OCI-LY1 (cell line): ENCODE data around the gene STAM.

ENCODE experiments used
- EZH2 ChIP-seq: fragments of 200-600 bp; sonication (generic), shearing (Covaris generic); IDR thresholded peaks from 2 replicates; pipeline ENCODE4 v1.8.0; 2017; ENCODE audit warnings: borderline replicate concordance, mixed run types, mild to moderate bottlenecking, antibody characterized with exemption, low read length, moderate library complexity, mixed read lengths
- TF ChIP-seq, protein P1 (sequence below): fragments of 200-600 bp; sonication (generic), shearing (Covaris generic); IDR thresholded peaks from 2 replicates; pipeline ENCODE4 v1.5.1; 2017; ENCODE audit warnings: mild to moderate bottlenecking, antibody characterized with exemption, low read length, moderate library complexity, mixed read lengths

DNA sequence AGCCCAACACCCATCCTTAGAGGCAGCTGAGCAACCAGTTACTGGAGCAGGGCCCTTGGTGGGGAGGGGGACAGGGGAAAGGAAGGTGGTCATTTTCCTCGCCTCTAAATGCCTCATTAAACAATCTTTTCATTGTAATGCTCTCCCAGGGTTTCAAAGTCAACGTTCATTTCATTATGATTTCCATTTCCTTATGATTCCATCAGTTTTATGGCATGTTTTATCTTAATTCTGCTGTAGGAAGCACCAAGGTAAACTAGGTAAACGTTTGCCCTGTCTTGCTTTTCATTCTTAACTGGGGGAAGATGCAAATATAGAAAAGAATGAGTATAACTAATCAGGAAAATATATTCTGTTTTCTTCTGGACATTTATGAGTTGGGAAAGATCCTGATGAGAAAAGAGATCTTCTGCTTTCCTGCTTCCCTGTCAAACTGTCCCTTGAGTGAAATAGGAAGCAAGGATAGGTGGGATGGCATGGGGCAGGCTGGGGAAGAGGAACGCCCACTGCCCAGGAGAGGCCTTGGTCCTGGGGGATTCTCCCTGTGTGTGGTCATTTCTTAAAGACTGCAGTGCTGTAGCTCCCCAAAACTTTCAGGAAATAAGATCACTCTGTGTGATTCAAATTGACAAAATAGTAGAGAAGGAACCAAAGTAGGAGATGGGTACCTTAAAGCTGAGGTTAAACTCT is 87.5 kb downstream of the STAM start:
- TF ChIP-seq, protein P1, sequence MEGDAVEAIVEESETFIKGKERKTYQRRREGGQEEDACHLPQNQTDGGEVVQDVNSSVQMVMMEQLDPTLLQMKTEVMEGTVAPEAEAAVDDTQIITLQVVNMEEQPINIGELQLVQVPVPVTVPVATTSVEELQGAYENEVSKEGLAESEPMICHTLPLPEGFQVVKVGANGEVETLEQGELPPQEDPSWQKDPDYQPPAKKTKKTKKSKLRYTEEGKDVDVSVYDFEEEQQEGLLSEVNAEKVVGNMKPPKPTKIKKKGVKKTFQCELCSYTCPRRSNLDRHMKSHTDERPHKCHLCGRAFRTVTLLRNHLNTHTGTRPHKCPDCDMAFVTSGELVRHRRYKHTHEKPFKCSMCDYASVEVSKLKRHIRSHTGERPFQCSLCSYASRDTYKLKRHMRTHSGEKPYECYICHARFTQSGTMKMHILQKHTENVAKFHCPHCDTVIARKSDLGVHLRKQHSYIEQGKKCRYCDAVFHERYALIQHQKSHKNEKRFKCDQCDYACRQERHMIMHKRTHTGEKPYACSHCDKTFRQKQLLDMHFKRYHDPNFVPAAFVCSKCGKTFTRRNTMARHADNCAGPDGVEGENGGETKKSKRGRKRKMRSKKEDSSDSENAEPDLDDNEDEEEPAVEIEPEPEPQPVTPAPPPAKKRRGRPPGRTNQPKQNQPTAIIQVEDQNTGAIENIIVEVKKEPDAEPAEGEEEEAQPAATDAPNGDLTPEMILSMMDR = no peak
- TF ChIP-seq EZH2 = no peak
